G401 (cell line): Measurements from ENCODE around the gene TEKT3. TPM values are rescaled to one million over a fixed set of nuclear protein-coding genes. Genes with fewer than 3 reads are reported as not detected.
A peak's percentile ranks its signal among the peaks of the same experiment; 100 is the strongest.

ENCODE experiments used
- DNase-seq: peaks from one replicate; pipeline ENCODE4 v3.0.0-alpha.2; 2015; ENCODE audit warnings: low spot score
- in situ Hi-C: cut with HindIII; loops from 2 replicates; pipeline ENCODE4 v1.10.0; 2016; ENCODE audit warnings: low sequenced_read_pairs, mixed read lengths
- total RNA-seq: library from RNA; depleted of rRNA; stranded (reverse); fragments of >200 nt; shearing (Covaris generic); gene quantifications from 2 replicates; pipeline ENCODE4 v1.2.3, GENCODE V29; 2014; rRNA removed

Gene TEKT3
- not detected in 2 replicates for total RNA-seq

DNA sequence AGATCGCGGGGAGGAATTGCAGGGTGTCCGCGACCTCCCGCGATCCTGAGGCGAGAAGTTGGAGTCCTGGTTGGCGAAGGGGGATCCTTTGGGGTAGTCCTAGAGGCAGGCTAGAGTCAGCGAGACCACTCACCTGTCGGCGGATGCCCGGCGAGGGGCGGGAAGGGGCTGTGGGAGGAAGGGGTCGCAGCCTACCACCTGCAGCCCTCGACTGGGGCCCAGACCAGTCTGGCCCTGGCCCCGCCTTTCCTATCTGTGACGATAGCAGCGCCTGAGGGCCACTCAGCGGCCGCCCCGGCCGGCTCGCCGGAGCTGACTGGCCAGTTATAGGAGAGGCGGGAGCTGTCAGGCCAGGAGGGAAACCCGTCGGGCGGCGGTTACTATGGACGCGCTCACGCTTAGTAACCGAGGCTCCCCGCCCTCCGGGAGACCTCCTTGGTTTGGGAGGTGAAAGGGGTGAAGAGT is at the start of gene TEKT3:
TEKT3 (minus strand) TSS at position 213 of the 465 bp plus-strand sequence. CDS start 10,012 bp downstream, outside the sequence.
- DNase-seq: peak; percentile 42
- in situ Hi-C loops: no loop called here

DNA sequence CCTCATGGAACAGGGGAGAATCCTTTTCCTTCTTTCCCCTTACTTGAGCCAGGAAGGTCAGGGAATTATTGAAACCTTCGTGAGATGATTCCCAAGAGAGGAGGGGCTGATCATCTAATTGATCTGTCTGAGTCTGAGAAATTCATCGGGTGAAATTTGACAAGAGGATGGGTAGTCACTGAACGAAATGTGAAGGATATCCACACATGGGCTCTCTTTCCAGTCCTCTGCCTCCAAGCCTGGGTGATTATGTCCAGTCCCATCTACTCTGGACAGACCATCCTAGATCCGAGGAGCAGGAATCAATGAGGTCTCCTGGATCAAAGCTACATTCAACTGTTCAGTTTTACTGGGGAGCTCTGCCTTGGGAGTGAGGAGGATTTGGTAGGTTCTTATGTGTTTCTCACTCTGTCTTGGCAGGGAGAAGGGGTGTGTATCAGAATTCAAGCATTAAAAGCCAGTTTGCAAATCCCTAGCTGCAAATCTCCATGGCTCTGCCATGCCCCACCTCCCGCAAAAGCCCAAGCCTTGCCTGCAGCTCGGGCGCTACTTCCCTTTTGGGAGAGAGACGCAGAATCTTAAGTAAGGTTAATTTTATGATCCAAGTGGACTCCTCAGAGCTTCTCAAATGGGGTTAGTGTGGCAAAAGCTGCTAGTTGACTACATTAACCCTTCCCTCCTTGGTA is 47.1 kb upstream of the TEKT3 start:
- in situ Hi-C loops: no loop called here
- no peak for DNase-seq

DNA sequence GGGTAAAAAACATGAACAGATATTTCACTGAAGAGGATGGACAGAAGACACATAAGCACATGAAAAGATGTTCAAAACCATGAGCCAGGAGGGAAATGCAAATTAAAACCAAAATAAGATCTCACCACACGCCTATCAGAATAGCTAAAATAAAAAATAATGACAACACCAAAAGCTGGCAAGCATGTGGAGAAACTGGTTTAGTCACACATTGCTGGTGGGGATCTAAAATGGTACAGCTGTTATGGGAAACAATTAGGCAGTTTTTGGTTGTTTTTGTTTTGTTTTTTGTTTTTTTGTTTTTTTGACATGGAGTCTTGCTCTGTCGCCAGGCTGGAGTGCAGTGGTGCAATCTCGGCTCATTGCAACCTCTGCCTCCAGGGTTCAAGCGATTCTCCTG is 44.7 kb upstream of the TEKT3 start:
- in situ Hi-C loops: no loop called here
- no peak for DNase-seq

DNA sequence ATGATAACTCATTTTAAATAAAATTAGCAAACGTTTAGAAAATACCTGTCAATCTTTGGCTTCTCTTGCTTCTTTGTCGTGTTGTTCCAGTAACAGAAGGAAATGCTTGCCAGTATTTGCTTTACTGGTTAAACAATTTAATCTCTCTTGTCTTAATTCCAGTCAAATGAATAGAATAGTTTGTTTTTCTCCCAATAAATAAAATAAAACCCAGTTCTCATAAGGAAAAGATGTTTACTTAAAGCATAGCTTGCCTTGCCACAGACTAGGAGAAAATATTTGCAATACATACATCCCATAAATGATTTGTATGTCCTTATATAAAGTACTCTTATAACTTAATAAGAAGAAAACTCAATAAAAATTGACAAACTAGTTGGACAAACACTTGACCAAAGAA is 43.9 kb upstream of the TEKT3 start:
- DNase-seq: no peak
- in situ Hi-C loops: no loop called here

DNA sequence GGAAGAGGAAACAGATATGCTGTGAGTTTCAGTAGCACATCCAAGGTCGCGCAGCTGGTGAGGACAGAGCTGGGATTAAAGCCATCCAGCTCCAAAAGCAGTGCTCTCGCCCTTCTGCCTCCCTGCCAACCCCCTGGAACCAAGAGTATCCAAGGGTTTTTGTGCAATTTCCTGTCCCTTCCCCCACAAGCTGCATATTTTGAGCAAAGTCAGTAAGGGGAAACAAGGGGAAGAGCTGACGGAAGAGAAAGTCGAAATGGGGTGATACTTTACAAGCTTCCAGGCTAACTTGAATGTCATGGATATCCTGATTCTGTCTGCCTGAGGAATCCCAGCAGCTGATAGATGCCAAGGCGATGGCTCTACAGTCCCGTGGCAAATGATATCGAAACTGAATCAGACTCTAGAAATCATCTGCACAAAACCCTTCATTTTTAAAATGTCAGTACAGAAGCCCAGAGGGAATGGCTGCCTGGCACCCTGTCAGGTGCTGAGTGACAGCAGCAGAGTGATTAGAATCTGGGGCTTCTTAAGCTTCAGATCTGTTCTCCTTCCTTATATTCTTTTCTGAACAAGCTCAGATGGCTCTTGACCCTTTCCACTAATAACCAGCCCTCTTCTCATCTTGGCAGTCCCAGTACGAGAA is 42.9 kb upstream of the TEKT3 start:
- DNase-seq: peak; percentile 7
- in situ Hi-C loops: no loop called here

DNA sequence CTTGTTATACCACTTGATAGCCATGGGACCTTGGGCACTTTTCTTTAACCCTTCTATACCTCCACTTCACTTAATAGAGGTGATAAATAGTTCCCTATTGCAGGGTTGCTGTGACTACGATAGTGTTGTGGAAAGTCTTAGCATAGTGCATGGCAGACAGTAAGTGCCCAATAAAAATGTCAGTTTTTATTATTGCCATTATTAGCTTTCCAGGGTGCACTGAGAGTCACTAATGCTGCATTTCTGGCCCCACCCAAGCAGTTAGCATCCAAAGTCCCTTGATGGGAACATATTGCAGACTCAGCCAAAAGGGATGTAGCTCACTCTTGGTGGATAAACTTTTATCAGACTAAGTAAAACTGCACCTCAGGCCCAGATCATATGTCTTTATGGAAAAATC is 41.5 kb upstream of the TEKT3 start:
- no peak for DNase-seq
- in situ Hi-C loops: no loop called here

DNA sequence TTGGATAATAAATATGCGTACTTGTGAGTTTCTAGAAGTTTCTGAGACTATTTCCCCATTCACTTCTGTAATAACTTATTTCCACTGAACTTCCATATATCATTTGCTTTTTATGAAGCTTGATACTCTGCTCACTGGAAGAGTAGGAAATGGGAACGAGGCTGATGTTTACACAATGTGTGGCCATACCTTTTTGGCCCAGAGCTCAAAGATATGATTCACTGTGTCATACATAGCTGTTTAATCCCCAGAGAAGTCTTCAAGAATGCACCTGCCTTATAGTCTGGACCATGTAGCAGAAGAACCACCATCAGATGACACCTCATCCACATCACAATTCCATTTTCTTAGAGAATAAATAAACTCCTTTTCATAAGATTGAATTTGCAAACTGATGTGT is 40.3 kb upstream of the TEKT3 start:
- in situ Hi-C loops: no loop called here
- DNase-seq: no peak

DNA sequence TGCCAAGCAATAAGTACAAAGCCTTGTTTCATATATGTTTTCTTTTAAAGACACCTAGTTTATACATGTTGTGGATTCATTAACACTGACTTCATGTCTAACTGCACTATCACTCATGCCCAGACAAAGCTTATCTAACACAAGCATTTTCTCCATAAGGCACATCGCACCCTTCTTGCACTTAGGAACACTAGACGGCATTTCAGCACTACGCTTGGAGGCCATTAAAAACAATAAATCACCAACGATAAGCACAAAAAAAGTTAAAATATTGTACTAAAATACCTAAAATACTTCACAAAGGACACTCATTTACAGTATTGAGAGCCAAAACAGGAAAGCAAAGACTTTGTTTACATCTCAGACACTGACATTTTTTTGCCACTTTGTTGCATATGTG is 39.0 kb upstream of the TEKT3 start:
- in situ Hi-C loops: no loop called here

DNA sequence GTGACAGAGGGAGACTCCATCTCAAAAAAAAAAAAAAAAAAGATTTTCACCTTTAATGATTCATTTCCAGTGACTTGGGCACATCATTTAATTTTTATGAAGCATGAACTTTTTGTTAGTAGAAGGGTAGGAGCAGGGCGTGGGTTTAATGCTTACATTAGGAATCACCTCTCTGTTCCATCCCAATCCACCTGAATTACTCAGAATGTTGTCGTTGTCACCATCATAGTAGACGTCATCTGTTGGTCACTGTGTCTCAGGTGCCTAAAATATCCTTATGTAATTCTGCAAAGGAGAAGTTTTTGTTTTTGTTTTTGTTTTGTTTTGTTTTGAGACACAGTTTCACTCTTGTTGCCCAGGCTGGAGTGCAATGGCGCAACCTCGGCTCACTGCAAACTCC is 38.3 kb upstream of the TEKT3 start:
- in situ Hi-C loops: no loop called here
- no peak for DNase-seq

More for the DNA sequence above, 39.0 kb upstream of the TEKT3 start:
- no peak for DNase-seq

DNA sequence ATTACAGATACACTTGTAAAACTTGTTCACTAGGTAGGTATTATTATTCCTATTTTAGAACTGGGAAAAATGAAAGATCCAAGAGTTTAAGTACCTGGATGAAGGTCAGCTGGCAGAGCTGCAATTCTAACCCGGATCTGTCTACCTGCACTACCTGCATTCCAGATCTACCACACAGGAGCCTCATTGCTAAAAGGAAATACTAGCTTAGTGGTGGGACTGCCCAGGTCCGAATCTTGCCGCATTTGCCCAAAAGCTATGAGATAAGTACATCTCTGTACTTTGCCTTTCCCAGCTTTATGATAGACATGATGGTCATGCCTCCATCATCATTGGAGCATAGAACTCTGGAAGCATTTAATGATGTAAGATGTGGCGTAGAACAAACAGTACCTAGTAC is 36.8 kb upstream of the TEKT3 start:
- no peak for DNase-seq
- in situ Hi-C loops: no loop called here

DNA sequence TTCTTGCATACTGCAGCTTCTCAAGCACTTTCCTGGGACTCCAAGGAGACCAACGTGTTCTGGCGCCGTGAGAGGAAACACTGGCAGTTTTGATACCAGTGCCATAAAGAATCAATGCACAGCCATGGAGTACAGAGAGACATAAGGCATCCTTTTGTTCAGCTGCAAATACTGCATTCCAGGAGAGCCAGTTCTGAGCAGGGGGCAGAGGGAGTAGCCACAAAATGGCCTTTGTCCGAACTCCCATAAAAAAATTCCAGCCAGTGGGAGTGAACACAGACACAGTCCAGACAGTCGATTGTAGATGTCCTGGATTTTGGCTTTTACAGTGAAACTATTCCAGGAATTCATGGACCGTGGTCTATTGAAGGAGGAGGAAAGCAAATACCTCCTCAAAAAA is 36.2 kb upstream of the TEKT3 start:
- DNase-seq: no peak
- in situ Hi-C loops: no loop called here

DNA sequence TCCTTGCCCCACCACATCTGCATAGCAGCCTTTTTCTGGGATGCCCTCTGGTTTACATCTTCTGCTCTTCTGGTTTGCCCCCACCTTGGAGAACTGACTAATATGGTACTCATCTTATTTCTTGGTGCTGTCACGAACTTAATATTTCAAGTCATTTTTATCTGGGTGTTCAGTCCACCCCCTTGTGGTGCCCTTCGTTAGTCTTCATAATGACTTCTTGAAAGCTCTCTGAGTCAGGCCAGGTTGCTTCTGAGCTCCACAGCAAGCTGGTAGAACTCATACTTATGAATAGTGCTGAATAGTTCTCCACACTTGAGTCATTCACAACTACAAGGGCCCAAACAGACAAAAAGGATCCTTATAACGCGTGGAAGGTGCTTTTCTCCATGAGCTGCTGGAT is 35.8 kb upstream of the TEKT3 start:
- in situ Hi-C loops: no loop called here
- DNase-seq: no peak

DNA sequence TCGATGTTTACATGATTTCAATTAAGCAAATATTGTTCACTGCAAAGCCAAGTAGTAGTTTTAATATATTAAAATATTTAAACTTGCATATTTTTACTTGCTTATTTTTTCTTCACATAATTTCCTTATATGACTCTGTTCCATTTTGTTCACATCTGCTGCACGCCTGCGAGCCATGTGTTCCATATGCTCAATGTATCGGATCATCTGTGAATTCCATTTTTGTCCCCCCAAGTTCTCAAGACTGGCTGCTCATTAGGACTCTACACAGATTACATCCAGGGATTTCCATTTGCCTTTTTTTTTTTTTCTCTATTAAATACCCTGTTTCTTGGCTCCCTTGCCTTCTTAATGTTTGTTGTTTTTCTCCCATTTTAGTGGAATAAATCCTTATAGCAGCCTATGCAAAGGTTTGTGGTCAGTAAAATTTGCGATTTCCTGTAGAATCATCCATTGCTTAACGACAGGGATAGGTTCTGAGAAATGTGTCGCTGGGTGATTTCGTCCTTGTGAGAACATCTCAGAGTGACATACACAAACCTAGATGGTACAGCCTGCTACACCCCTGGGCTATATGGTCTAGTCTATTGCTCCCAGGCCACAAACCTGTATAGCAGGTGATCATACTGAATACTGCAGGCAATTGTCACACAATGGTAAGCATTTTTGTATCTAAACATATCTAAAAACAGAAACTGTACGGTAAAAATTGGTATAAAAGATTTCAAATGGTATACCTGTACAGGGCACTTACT is 30.2 kb upstream of the TEKT3 start:
- in situ Hi-C loops: no loop called here
- DNase-seq: no peak

DNA sequence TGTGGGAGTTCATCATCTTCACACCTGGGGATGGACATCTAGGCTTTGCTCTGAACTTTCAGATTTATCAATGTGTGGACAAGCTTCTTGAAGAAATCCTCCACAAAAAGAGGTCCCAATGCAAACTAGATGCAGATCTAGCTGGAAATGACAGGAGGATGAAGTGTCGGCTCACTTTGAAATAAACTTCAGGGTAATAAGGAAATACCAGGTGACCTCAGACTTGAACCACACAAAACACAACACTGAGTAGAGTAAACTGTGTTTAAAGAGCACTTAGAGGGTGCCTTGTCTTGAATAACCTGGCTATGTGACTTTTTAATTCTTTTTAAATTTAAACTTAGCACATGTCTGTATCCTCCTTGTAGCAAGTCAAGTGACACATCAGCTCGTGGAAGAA is 27.2 kb upstream of the TEKT3 start:
- no peak for DNase-seq
- in situ Hi-C loops: no loop called here

DNA sequence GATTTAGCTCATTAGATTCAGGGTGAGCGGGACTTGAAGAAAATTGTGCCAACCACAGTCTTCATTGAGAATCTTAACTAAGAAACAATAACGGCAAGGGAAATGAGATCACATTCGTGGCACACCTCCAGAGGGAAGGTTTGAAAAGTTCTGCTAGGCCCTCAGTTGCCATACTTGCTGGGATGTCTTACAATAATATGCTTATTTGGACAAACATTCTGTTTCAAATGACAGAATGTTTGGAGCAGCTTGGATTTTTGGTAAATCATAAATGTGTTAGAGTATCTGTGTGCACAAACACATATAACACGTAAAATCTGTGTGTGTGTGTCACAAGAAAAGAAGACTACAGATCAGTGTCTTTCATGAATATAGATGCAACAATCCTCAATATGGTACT is 24.6 kb upstream of the TEKT3 start:
- DNase-seq: no peak
- in situ Hi-C loops: no loop called here

DNA sequence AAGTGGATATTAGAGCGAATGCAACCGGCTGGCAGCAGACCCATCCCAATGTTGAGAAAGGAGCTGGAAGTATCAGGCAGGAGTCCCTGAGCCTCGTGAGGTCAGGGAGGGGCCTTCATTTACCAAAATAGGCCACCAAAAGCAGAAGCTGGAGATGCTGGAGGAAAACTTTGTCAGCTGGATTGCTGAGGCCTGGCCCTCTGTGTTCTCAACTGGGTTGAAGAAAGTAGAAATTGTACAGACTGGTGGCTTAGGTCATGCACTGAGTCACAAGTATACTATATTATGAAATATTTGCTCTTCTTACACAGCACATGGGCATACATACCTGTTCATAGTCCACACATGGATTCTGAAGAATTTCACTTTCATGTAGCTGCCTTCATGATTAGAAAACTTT is 23.2 kb upstream of the TEKT3 start:
- in situ Hi-C loops: no loop called here

DNA sequence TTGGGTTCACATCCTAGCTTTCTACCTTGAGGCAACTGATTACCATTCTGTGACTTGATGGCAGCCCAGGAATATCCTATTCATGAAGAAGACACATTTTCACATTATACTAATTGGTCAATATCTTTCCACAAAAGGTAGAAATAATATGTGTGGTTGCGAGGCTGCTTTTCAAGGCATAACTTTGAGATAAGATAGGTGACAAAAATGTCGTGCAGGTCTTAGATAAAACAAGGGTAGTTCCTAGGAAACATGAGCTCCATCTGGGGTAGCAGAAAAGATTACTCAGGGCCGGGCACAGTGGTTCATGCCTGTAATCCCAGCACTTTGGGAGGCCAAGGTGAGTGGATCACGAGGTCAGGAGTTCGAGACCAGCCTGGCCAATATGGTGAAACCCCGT is 22.3 kb upstream of the TEKT3 start:
- in situ Hi-C loops: no loop called here
- DNase-seq: no peak

More for the DNA sequence above, 23.2 kb upstream of the TEKT3 start:
- no peak for DNase-seq

DNA sequence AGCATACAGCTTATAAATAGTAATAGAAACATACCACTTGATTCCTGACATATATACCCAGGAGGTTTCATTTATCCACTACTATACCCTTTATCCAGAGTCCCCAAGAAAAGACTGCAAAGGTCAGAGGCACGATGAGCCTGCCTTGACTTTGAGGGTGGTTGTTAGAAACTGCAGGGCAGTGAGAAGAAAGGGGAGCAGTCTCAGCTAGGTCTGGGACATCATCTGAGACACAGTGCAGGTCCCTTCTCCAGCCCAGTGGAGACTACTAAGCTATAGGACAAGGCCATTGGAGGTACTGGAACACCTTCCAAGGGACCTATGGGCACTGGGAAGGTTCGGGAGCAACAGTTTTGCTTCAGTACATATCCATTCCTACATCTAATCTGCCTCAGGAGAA is 20.2 kb upstream of the TEKT3 start:
- in situ Hi-C loops: no loop called here
- no peak for DNase-seq

DNA sequence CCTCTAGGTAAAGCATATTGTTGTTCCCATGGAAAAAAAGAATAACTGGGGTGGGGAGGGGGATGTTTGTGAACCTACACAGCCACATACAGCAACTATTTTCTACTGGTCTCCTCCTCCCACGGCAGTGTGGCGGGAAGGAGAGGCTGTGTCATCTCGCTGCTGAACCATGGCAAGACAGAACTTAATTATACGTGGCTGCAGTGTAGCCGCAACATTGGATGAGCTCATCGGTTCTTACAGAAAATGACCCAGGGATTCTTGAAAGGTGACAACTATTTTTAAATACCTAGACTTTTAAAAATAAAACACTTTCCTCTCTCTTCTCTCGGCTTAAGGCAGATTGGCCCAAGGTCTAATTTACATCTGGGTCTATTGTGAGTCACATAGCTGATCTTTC is 19.8 kb upstream of the TEKT3 start:
- no peak for DNase-seq
- in situ Hi-C loops: no loop called here

DNA sequence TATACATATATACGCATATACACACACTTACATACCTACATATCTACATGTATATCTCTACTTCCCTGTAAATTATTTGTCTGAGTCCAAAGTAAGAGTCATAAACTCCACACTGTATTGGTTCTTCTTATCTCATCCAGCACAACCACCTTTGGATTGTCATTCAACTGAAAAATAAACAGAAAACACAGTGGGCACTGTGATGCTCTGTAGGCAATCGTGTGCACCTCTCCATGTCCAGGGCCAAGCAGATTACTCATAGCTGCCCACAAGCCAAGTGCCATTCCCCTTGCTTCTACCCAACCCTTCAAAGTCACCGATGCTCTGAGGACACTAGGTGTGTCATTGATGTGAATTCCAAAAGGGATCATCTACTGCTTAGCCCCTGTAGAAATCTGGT is 12.9 kb upstream of the TEKT3 start:
- no peak for DNase-seq
- in situ Hi-C loops: no loop called here
